ENCODE data around the gene SUSD3. TPM values are rescaled to one million over a fixed set of nuclear protein-coding genes. Genes with fewer than 3 reads are reported as not detected.

Gene SUSD3
- total and polyA plus RNA-seq, 10 of the 15 experiments (the other 5 are each of a cell fraction or from before 2014, with no cell fraction given): 2.5 to 92.0 (median 31.1) TPM

GRCh38 chr9:93111371-93112115 lies 53.0 kb downstream of the SUSD3 start (continued):
- TF ChIP-seq HSF1 (IDR thresholded peaks at IDR 0.05; ENCODE audit: low read depth, low read length) (no peak), RAD51 (IDR thresholded peaks at IDR 0.05) (no peak), CUX1 (IDR thresholded peaks at IDR 0.05; ENCODE audit: insufficient replicate concordance, low read depth, low read length) (no peak)
